ENCODE measurements around the gene SERPINB13. TPM values are rescaled to one million over a fixed set of nuclear protein-coding genes. Genes with fewer than 3 reads are reported as not detected.

SERPINB13 gene
- polyA plus RNA-seq, 1 donor from 2014 or later = not detected

DNA sequence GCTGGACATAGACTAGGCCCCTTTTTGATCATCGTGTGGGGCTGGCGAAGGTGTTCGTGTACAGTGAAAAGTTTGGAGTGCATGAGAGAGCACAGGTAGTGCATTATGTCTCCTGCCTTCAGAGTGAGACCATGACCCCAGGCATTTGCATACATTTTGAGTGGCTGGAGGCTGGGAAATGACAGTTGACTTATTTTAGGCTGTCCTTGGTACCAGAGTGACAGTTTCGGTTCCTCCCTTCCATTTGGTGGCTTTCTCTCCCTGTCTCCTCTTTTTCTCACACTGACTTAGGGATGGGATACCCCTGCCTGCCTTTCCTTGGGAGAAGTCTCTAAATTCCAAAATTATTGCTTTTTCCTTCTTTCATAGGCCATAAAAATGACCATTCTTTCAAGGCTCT, 24.9 kb upstream of the SERPINB13 start:
- H3K9ac ChIP-seq (ENCODE audit: low read length) = no peak overlapping the region
- TF ChIP-seq REST (IDR thresholded peaks at IDR 0.05; ENCODE audit: borderline replicate concordance) (no peak), MXI1 (conservative IDR thresholded peaks at IDR 0.05; ENCODE audit: poor library complexity, severe bottlenecking) (no peak), EZH2 (IDR thresholded peaks at IDR 0.05; ENCODE audit: borderline replicate concordance, insufficient read depth, low read length, poor library complexity, severe bottlenecking) (no peak), SMC3 (conservative IDR thresholded peaks at IDR 0.05; ENCODE audit: poor library complexity) (no peak), RAD21 (conservative IDR thresholded peaks at IDR 0.05) (no peak), CTCF (IDR thresholded peaks at IDR 0.05; ENCODE audit: poor library complexity, severe bottlenecking) (no peak)

DNA sequence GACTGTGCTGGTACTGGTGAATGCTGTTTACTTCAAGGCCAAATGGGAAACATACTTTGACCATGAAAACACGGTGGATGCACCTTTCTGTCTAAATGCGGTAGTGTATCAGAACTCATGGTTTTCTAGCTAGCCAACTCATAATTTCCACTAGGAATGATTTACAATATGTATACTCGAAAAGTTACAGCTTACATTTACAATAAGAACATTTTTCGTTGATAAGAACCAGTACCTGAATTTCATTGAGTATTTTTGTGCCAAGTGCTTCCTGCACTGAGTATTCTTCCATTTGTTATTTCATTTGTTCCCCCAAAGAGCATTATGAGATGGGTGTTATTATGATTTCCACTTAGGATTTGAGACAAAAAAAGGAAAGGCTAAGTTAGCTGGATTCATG, 23.1 kb upstream of the SERPINB13 start:
- Histone ChIP-seq H3K36me3 (ENCODE audit: insufficient read depth, low read length) (no peaks in the 10 kb centered on the region), H3K79me2 (replicated peaks; ENCODE audit: insufficient read depth, low read length) (no peaks in the 10 kb centered on the region), H3K9me2 (ENCODE audit: insufficient read depth, low read length) (no peaks in the 10 kb centered on the region), H3F3A (ENCODE audit: insufficient read depth, low read length, poor library complexity, severe bottlenecking) (no peaks in the 10 kb centered on the region), H3K9me3 (ENCODE audit: low read length) (no peaks in the 10 kb centered on the region), H3K4me2 (ENCODE audit: low read length) (no peak overlapping the region), H2AFZ (ENCODE audit: low read depth, low read length) (no peak overlapping the region), H3K27me3 (ENCODE audit: insufficient read depth, low read depth, low read length) (no peaks in the 10 kb centered on the region), H4K20me1 (ENCODE audit: insufficient read depth) (no peaks in the 10 kb centered on the region), H3K4me3 (ENCODE audit: low read length) (no peak overlapping the region), H3K27ac (ENCODE audit: low read length) (no peak overlapping the region), H3K9ac (ENCODE audit: low read length) (no peak overlapping the region)
- TF ChIP-seq RAD21 (conservative IDR thresholded peaks at IDR 0.05) (no peak), MXI1 (conservative IDR thresholded peaks at IDR 0.05; ENCODE audit: poor library complexity, severe bottlenecking) (no peak), POLR2AphosphoS5 (IDR thresholded peaks at IDR 0.05) (no peak), EP300 (conservative IDR thresholded peaks at IDR 0.05; ENCODE audit: poor library complexity, severe bottlenecking) (no peak), TAF1 (IDR thresholded peaks at IDR 0.05; ENCODE audit: low read depth) (no peak), SMC3 (conservative IDR thresholded peaks at IDR 0.05; ENCODE audit: poor library complexity) (no peak), CTCF (IDR thresholded peaks at IDR 0.05; ENCODE audit: poor library complexity, severe bottlenecking) (no peak), EZH2 (IDR thresholded peaks at IDR 0.05; ENCODE audit: borderline replicate concordance, insufficient read depth, low read length, poor library complexity, severe bottlenecking) (no peak), REST (IDR thresholded peaks at IDR 0.05; ENCODE audit: borderline replicate concordance) (no peak)

More for the DNA sequence above, 24.9 kb upstream of the SERPINB13 start:
- Histone ChIP-seq H3K79me2 (replicated peaks; ENCODE audit: insufficient read depth, low read length) (no peaks in the 10 kb centered on the region), H3K4me3 (ENCODE audit: low read length) (no peak overlapping the region), H3K9me3 (ENCODE audit: low read length) (no peaks in the 10 kb centered on the region), H3K27me3 (ENCODE audit: insufficient read depth, low read depth, low read length) (no peaks in the 10 kb centered on the region), H3K27ac (ENCODE audit: low read length) (no peak overlapping the region), H3K36me3 (ENCODE audit: insufficient read depth, low read length) (no peaks in the 10 kb centered on the region), H2AFZ (ENCODE audit: low read depth, low read length) (no peak overlapping the region), H3K9me2 (ENCODE audit: insufficient read depth, low read length) (no peaks in the 10 kb centered on the region), H3F3A (ENCODE audit: insufficient read depth, low read length, poor library complexity, severe bottlenecking) (no peaks in the 10 kb centered on the region), H3K4me2 (ENCODE audit: low read length) (no peak overlapping the region), H4K20me1 (ENCODE audit: insufficient read depth) (no peaks in the 10 kb centered on the region)
